ENCODE data around the gene SIGLEC11.
"Not testable (repeated sequence)": the region's sequence is repeated elsewhere in the genome, so short reads cannot be mapped to it uniquely, and the experiment has no call there.

SIGLEC11 gene

GRCh38 chr19:49960980-49961379 lies at the start of gene SIGLEC11:
SIGLEC11 (minus strand) TSS chr19:49961172; CDS start chr19:49961081, 91 bp downstream.
- DNase-seq (ENCODE audit: low read depth); H3K4me3 ChIP-seq (ENCODE audit: control insufficient read depth, low read depth, low read length): not testable (repeated sequence)

GRCh38 chr19:50008532-50008931 lies 47.6 kb upstream of the SIGLEC11 start:
- H3K4me3 ChIP-seq (ENCODE audit: control insufficient read depth, low read depth, low read length): no peak overlapping the region
- TF ChIP-seq CTCF (conservative IDR thresholded peaks at IDR 0.05; ENCODE audit: control insufficient read depth, insufficient read depth, low read depth, low read length): peak; percentile 14
- no peak for DNase-seq (ENCODE audit: low read depth)

- no peak for TF ChIP-seq CTCF (conservative IDR thresholded peaks at IDR 0.05; ENCODE audit: control insufficient read depth, insufficient read depth, low read depth, low read length)
- DNase-seq (ENCODE audit: low read depth): no peak
- H3K4me3 ChIP-seq (ENCODE audit: control insufficient read depth, low read depth, low read length): no peak overlapping the region
Observed at GRCh38 chr19:50007947-50008346, 47.0 kb upstream of the SIGLEC11 start.

- TF ChIP-seq CTCF (conservative IDR thresholded peaks at IDR 0.05; ENCODE audit: control insufficient read depth, insufficient read depth, low read depth, low read length): no peak
- H3K4me3 ChIP-seq (ENCODE audit: control insufficient read depth, low read depth, low read length): no peak overlapping the region
- DNase-seq (ENCODE audit: low read depth): no peak
Observed at GRCh38 chr19:50007170-50007569, 46.2 kb upstream of the SIGLEC11 start.

GRCh38 chr19:50005428-50005827 lies 44.5 kb upstream of the SIGLEC11 start:
- TF ChIP-seq CTCF (conservative IDR thresholded peaks at IDR 0.05; ENCODE audit: control insufficient read depth, insufficient read depth, low read depth, low read length): no peak
- DNase-seq (ENCODE audit: low read depth): no peak
- H3K4me3 ChIP-seq (ENCODE audit: control insufficient read depth, low read depth, low read length): no peak overlapping the region

GRCh38 chr19:50003810-50004419 lies 42.9 kb upstream of the SIGLEC11 start:
- H3K4me3 ChIP-seq (ENCODE audit: control insufficient read depth, low read depth, low read length): no peak overlapping the region
- TF ChIP-seq CTCF (conservative IDR thresholded peaks at IDR 0.05; ENCODE audit: control insufficient read depth, insufficient read depth, low read depth, low read length): no peak
- DNase-seq (ENCODE audit: low read depth): peak; percentile 80

GRCh38 chr19:50003254-50003788 lies 42.3 kb upstream of the SIGLEC11 start:
- H3K4me3 ChIP-seq (ENCODE audit: control insufficient read depth, low read depth, low read length): no peak overlapping the region
- no peak for DNase-seq (ENCODE audit: low read depth)
- TF ChIP-seq CTCF (conservative IDR thresholded peaks at IDR 0.05; ENCODE audit: control insufficient read depth, insufficient read depth, low read depth, low read length): no peak

Measured in fibroblast of mammary gland (primary cell).